Midbrain (tissue), 1 donor: ENCODE measurements around the gene CCL16.
"Not testable (repeated sequence)": the region's sequence is repeated elsewhere in the genome, so short reads cannot be mapped to it uniquely, and the experiment has no call there.

Experiments used
- DNase-seq: peaks from one replicate; lab custom pipeline; 2025; lab: John Stamatoyannopoulos, UW

The CCL16 gene

GRCh38 chr17:35984140-35984539 is 2.8 kb upstream of the CCL16 start:
- no peak for DNase-seq

GRCh38 chr17:35982409-35983191 is 1.3 kb upstream of the CCL16 start:
- DNase-seq = no peak

- no peak for DNase-seq
Measured at GRCh38 chr17:35981908-35982330, 622 bp upstream of the CCL16 start.

GRCh38 chr17:35978346-35978745 is 3.0 kb downstream of the CCL16 start:
- DNase-seq = no peak

GRCh38 chr17:35977509-35977908 is 3.8 kb downstream of the CCL16 start:
- DNase-seq = no peak

GRCh38 chr17:35973333-35974260 is 7.7 kb downstream of the CCL16 start:
- no peak for DNase-seq

GRCh38 chr17:35972945-35973332 is 8.4 kb downstream of the CCL16 start:
- DNase-seq = no peak

- DNase-seq = no peak
Measured at GRCh38 chr17:35972535-35972934, 8.8 kb downstream of the CCL16 start.

GRCh38 chr17:35972066-35972465 is 9.2 kb downstream of the CCL16 start:
- no peak for DNase-seq

- DNase-seq = peak; percentile 88
Measured at GRCh38 chr17:35969558-35970380, 11.5 kb downstream of the CCL16 start.

- no peak for DNase-seq
Measured at GRCh38 chr17:35968520-35969054, 12.7 kb downstream of the CCL16 start.

GRCh38 chr17:35965272-35965671 is 16.0 kb downstream of the CCL16 start:
- no peak for DNase-seq

- no peak for DNase-seq
Measured at GRCh38 chr17:35963663-35964062, 17.6 kb downstream of the CCL16 start.

GRCh38 chr17:35953720-35954119 is 27.6 kb downstream of the CCL16 start:
- DNase-seq = no peak

GRCh38 chr17:35949401-35949800 is 31.9 kb downstream of the CCL16 start:
- no peak for DNase-seq

- DNase-seq = no peak
Measured at GRCh38 chr17:35948092-35948491, 33.2 kb downstream of the CCL16 start.

GRCh38 chr17:35947156-35947585 is 34.1 kb downstream of the CCL16 start:
- DNase-seq = peak; percentile 3

- DNase-seq = no peak
Measured at GRCh38 chr17:35944151-35944550, 37.1 kb downstream of the CCL16 start.

- no peak for DNase-seq
Measured at GRCh38 chr17:35943537-35943936, 37.8 kb downstream of the CCL16 start, which contains the start of gene LYZL6. LYZL6 (minus strand) TSS chr17:35943713; CDS start chr17:35939356, 4,357 bp downstream.

GRCh38 chr17:35942588-35943186 is 38.6 kb downstream of the CCL16 start:
- DNase-seq = no peak

- not testable (repeated sequence) for DNase-seq
Measured at GRCh38 chr17:35938492-35938891, 42.8 kb downstream of the CCL16 start.
